ENCODE data around the gene PIAS1.

PIAS1 gene

DNA sequence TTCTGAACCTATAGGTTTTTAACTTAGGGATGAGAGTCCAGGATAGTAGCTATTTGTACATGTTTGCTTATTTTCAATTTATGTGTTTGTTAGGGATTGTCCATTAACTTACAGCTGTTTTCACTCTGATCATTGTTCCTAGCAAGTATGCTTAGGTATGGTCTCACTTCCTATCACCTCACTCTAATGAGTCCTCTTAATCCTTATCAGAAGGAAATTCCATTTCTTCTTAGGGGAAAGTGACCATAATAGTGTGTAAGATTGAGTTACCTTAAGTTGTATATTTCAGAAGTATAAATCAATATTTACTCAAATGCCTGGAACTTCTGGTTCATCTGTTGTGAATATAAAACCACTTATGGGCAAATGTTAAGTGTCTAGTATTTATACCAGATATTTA lies 53.0 kb downstream of the PIAS1 start (continued):
- TF ChIP-seq, protein P1, sequence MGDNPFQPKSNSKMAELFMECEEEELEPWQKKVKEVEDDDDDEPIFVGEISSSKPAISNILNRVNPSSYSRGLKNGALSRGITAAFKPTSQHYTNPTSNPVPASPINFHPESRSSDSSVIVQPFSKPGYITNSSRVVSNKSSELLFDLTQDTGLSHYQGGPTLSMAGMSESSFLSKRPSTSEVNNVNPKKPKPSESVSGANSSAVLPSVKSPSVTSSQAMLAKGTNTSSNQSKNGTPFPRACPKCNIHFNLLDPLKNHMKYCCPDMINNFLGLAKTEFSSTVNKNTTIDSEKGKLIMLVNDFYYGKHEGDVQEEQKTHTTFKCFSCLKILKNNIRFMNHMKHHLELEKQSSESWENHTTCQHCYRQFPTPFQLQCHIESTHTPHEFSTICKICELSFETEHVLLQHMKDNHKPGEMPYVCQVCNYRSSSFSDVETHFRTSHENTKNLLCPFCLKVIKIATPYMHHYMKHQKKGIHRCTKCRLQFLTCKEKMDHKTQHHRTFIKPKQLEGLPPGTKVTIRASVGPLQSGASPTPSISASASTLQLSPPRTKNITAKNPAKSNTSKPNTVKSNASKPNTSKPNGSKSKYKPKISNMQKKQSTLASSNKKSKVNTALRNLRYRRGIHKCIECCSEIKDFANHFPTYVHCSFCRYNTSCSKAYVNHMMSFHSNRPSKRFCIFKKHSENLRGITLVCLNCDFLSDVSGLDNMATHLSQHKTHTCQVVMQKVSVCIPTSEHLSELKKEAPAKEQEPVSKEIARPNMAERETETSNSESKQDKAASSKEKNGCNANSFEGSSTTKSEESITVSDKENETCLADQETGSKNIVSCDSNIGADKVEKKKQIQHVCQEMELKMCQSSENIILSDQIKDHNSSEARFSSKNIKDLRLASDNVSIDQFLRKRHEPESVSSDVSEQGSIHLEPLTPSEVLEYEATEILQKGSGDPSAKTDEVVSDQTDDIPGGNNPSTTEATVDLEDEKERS (tag by site-specific recombination; IDR thresholded peaks at IDR 0.05): no peak

DNA sequence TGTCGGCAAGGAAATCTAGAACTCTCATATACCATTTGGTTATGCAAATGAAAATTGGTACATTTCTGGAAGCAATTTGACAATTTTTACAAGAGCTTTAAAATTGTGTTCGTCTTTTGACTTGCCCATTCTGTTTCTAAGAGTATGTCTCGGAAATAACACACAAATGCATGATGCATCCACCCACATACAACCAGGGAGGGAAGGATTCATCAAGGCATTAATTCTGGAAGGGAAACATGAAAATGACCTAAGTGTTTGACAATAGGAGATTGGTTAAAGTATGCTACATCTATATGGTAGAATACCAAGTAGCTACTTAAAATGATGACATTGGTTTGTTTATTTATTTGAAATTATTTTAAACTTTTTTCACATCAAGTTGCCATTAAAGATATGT lies 58.6 kb downstream of the PIAS1 start:
- Histone ChIP-seq H3K36me3 (ENCODE audit: control insufficient read depth in 2 of 2, insufficient read depth in 1 of 2, low read length in 2 of 2) (no peaks in the 10 kb centered on the region), H3K4me1 (ENCODE audit: control insufficient read depth, insufficient read depth, low read length) (peaks cover 21% of the 10 kb centered on the region), H3K9me3 (ENCODE audit: control insufficient read depth, insufficient read depth, low read depth, low read length) (no peaks in the 10 kb centered on the region), H3K27ac (ENCODE audit: extremely low read depth, low read depth, low read length) (no peak overlapping the region), H3K4me3 (ENCODE audit: low read depth, low read length) (no peak overlapping the region)
- TF ChIP-seq, protein P2, sequence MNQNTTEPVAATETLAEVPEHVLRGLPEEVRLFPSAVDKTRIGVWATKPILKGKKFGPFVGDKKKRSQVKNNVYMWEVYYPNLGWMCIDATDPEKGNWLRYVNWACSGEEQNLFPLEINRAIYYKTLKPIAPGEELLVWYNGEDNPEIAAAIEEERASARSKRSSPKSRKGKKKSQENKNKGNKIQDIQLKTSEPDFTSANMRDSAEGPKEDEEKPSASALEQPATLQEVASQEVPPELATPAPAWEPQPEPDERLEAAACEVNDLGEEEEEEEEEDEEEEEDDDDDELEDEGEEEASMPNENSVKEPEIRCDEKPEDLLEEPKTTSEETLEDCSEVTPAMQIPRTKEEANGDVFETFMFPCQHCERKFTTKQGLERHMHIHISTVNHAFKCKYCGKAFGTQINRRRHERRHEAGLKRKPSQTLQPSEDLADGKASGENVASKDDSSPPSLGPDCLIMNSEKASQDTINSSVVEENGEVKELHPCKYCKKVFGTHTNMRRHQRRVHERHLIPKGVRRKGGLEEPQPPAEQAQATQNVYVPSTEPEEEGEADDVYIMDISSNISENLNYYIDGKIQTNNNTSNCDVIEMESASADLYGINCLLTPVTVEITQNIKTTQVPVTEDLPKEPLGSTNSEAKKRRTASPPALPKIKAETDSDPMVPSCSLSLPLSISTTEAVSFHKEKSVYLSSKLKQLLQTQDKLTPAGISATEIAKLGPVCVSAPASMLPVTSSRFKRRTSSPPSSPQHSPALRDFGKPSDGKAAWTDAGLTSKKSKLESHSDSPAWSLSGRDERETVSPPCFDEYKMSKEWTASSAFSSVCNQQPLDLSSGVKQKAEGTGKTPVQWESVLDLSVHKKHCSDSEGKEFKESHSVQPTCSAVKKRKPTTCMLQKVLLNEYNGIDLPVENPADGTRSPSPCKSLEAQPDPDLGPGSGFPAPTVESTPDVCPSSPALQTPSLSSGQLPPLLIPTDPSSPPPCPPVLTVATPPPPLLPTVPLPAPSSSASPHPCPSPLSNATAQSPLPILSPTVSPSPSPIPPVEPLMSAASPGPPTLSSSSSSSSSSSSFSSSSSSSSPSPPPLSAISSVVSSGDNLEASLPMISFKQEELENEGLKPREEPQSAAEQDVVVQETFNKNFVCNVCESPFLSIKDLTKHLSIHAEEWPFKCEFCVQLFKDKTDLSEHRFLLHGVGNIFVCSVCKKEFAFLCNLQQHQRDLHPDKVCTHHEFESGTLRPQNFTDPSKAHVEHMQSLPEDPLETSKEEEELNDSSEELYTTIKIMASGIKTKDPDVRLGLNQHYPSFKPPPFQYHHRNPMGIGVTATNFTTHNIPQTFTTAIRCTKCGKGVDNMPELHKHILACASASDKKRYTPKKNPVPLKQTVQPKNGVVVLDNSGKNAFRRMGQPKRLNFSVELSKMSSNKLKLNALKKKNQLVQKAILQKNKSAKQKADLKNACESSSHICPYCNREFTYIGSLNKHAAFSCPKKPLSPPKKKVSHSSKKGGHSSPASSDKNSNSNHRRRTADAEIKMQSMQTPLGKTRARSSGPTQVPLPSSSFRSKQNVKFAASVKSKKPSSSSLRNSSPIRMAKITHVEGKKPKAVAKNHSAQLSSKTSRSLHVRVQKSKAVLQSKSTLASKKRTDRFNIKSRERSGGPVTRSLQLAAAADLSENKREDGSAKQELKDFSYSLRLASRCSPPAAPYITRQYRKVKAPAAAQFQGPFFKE (tag by site-specific recombination; IDR thresholded peaks at IDR 0.05; ENCODE audit: borderline replicate concordance): no peak
- peak; percentile 19; the same call in 1 of the 2 replicates for TF ChIP-seq EGR2 (tag by site-specific recombination; IDR thresholded peaks at IDR 0.05; ENCODE audit: low read depth)
- TF ChIP-seq, protein P3, sequence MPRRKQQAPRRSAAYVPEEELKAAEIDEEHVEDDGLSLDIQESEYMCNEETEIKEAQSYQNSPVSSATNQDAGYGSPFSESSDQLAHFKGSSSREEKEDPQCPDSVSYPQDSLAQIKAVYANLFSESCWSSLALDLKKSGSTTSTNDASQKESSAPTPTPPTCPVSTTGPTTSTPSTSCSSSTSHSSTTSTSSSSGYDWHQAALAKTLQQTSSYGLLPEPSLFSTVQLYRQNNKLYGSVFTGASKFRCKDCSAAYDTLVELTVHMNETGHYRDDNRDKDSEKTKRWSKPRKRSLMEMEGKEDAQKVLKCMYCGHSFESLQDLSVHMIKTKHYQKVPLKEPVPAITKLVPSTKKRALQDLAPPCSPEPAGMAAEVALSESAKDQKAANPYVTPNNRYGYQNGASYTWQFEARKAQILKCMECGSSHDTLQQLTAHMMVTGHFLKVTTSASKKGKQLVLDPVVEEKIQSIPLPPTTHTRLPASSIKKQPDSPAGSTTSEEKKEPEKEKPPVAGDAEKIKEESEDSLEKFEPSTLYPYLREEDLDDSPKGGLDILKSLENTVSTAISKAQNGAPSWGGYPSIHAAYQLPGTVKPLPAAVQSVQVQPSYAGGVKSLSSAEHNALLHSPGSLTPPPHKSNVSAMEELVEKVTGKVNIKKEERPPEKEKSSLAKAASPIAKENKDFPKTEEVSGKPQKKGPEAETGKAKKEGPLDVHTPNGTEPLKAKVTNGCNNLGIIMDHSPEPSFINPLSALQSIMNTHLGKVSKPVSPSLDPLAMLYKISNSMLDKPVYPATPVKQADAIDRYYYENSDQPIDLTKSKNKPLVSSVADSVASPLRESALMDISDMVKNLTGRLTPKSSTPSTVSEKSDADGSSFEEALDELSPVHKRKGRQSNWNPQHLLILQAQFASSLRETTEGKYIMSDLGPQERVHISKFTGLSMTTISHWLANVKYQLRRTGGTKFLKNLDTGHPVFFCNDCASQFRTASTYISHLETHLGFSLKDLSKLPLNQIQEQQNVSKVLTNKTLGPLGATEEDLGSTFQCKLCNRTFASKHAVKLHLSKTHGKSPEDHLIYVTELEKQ (tag by site-specific recombination; IDR thresholded peaks at IDR 0.05; ENCODE audit: borderline replicate concordance): no peak
- peak; percentile 39 for TF ChIP-seq ZFHX2 (tag by site-specific recombination; conservative IDR thresholded peaks at IDR 0.05)
- ChIA-PET POLR2A (no interaction called here), CTCF (interaction anchor here (0.7 to 1.4 kb wide), 4 partner anchors 35 to 249 kb away, joined by 3 to 5 read pairs (median 3); no protein-coding TSS in a partner anchor)

DNA sequence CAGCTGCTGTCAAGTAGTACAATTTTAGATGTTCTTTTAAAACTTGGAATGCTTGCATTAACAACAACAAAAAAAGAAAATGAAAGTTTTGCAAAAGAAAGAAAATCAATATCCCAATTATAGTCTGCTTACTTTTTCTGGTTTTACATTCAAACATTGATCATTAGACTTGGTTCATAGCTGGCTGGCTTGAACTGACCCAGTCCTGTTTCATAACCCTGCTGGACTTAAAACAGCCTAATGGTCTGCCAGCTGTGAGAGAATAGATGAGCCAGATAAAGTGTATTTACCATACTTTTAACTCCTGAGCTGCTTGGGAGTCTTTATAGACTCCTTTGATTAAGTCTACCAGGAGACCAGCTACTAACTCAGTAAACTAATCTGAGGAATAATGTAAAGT lies 59.2 kb downstream of the PIAS1 start:
- H3K4me3 ChIP-seq (ENCODE audit: low read depth, low read length): no peak overlapping the region
- no peak overlapping the region for H3K27ac ChIP-seq (ENCODE audit: extremely low read depth, low read depth, low read length)
- H3K4me1 ChIP-seq (ENCODE audit: control insufficient read depth, insufficient read depth, low read length): peaks cover 21% of the 10 kb centered on the region
- H3K36me3 ChIP-seq (ENCODE audit: control insufficient read depth in 2 of 2, insufficient read depth in 1 of 2, low read length in 2 of 2): no peaks in the 10 kb centered on the region
- POLR2A ChIA-PET: no interaction called here
- CTCF ChIA-PET: interaction anchor here (0.5 to 1.4 kb wide), 4 partner anchors 37 to 249 kb away, joined by 3 to 5 read pairs (median 3); no protein-coding TSS in a partner anchor
- H3K9me3 ChIP-seq (ENCODE audit: control insufficient read depth, insufficient read depth, low read depth, low read length): no peaks in the 10 kb centered on the region
- TF ChIP-seq KLF10 (tag by site-specific recombination; IDR thresholded peaks at IDR 0.05) (no peak), ZNF221 (tag by site-specific recombination; IDR thresholded peaks at IDR 0.05; ENCODE audit: borderline replicate concordance) (no peak), ZNF660 (tag by site-specific recombination; IDR thresholded peaks at IDR 0.05) (peak; percentile 14; the same call in 1 of the 2 replicates), ZNF335 (tag by site-specific recombination; conservative IDR thresholded peaks at IDR 0.05) (no peak), BCL11B (tag by site-specific recombination; IDR thresholded peaks at IDR 0.05; ENCODE audit: low read depth) (no peak)
- TF ChIP-seq, protein P1 (tag by site-specific recombination; IDR thresholded peaks at IDR 0.05): no peak
- TF ChIP-seq, protein P4, sequence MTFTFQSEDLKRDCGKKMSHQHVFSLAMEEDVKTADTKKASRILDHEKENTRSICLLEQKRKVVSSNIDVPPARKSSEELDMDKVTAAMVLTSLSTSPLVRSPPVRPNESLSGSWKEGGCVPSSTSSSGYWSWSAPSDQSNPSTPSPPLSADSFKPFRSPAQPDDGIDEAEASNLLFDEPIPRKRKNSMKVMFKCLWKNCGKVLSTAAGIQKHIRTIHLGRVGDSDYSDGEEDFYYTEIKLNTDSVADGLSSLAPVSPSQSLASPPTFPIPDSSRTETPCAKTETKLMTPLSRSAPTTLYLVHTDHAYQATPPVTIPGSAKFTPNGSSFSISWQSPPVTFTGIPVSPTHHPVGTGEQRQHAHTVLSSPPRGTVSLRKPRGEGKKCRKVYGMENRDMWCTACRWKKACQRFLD (tag by site-specific recombination; IDR thresholded peaks at IDR 0.05): no peak
- TF ChIP-seq, protein P5, sequence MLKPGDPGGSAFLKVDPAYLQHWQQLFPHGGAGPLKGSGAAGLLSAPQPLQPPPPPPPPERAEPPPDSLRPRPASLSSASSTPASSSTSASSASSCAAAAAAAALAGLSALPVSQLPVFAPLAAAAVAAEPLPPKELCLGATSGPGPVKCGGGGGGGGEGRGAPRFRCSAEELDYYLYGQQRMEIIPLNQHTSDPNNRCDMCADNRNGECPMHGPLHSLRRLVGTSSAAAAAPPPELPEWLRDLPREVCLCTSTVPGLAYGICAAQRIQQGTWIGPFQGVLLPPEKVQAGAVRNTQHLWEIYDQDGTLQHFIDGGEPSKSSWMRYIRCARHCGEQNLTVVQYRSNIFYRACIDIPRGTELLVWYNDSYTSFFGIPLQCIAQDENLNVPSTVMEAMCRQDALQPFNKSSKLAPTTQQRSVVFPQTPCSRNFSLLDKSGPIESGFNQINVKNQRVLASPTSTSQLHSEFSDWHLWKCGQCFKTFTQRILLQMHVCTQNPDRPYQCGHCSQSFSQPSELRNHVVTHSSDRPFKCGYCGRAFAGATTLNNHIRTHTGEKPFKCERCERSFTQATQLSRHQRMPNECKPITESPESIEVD (tag by site-specific recombination; IDR thresholded peaks at IDR 0.05): peak; percentile 50

Measured in HEK293 (cell line).